ENCODE data around the gene GRM8.

Gene GRM8

GRCh38 chr7:126720232-126720631 is 532.5 kb downstream of the GRM8 start:
- CTCF ChIA-PET = no interaction called here
- POLR2A ChIA-PET = no interaction called here

GRCh38 chr7:126718419-126718818 is 534.3 kb downstream of the GRM8 start:
- ChIA-PET CTCF (no interaction called here), POLR2A (no interaction called here)
- no peak overlapping the region for H3K4me3 ChIP-seq (ENCODE audit: low read depth, low read length)
- no peak for DNase-seq (ENCODE audit: low read depth, low spot score)
- TF ChIP-seq, protein P1, sequence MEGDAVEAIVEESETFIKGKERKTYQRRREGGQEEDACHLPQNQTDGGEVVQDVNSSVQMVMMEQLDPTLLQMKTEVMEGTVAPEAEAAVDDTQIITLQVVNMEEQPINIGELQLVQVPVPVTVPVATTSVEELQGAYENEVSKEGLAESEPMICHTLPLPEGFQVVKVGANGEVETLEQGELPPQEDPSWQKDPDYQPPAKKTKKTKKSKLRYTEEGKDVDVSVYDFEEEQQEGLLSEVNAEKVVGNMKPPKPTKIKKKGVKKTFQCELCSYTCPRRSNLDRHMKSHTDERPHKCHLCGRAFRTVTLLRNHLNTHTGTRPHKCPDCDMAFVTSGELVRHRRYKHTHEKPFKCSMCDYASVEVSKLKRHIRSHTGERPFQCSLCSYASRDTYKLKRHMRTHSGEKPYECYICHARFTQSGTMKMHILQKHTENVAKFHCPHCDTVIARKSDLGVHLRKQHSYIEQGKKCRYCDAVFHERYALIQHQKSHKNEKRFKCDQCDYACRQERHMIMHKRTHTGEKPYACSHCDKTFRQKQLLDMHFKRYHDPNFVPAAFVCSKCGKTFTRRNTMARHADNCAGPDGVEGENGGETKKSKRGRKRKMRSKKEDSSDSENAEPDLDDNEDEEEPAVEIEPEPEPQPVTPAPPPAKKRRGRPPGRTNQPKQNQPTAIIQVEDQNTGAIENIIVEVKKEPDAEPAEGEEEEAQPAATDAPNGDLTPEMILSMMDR (IDR thresholded peaks at IDR 0.05; ENCODE audit: insufficient read depth, low read length, missing control alignments) = no peak

More at GRCh38 chr7:126720232-126720631, 532.5 kb downstream of the GRM8 start:
- H3K4me3 ChIP-seq (ENCODE audit: low read depth, low read length) = no peak overlapping the region
- TF ChIP-seq, protein P1 (IDR thresholded peaks at IDR 0.05; ENCODE audit: insufficient read depth, low read length, missing control alignments) = no peak
- no peak for DNase-seq (ENCODE audit: low read depth, low spot score)

GRCh38 chr7:126716321-126716720 is 536.4 kb downstream of the GRM8 start:
- TF ChIP-seq, protein P1 (IDR thresholded peaks at IDR 0.05; ENCODE audit: insufficient read depth, low read length, missing control alignments) = no peak
- POLR2A ChIA-PET = no interaction called here
- H3K4me3 ChIP-seq (ENCODE audit: low read depth, low read length) = no peak overlapping the region
- CTCF ChIA-PET = no interaction called here
- DNase-seq (ENCODE audit: low read depth, low spot score) = no peak

GRCh38 chr7:126715076-126715475 is 537.7 kb downstream of the GRM8 start:
- TF ChIP-seq, protein P1 (IDR thresholded peaks at IDR 0.05; ENCODE audit: insufficient read depth, low read length, missing control alignments) = no peak
- H3K4me3 ChIP-seq (ENCODE audit: low read depth, low read length) = no peak overlapping the region
- no peak for DNase-seq (ENCODE audit: low read depth, low spot score)
- POLR2A ChIA-PET = no interaction called here
- CTCF ChIA-PET = no interaction called here

DNA sequence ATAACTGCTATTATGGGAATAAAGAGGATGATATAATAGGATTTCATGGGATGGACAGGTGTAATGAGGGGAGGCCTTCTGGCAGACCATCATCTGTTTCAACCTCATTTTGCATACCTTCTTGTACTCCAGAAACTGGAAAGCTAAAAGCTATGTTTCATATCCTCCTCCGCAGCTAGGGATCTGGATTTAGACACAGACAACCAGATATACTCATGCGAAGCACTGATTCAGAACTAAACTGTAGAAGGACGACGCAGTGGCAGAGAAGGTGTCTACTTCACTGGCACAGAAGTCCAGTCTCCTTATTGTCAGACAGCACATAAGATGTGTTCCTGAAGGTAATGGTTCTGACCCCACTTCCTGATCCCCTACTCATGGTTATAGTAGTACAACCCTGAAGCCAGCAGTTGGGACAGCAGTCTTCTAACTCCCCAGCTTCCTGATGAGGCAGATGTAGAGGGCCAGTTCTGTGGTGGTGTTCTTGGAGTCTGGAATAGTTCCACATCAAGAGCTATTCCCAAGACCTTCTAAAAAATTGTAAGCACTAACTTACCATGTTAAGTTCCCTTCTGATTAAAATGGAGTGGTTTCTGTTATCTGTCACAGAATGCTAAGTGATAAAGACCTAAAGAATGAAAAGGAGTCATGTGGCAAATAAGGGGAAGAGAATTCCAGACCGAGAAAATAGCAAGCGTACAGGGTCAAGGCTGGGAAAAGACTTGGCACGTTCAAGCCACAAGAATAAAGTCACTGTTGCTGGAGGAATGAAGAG is 550.3 kb downstream of the GRM8 start:
- CTCF ChIA-PET = no interaction called here
- DNase-seq (ENCODE audit: low read depth, low spot score) = no peak
- TF ChIP-seq, protein P1 (IDR thresholded peaks at IDR 0.05; ENCODE audit: insufficient read depth, low read length, missing control alignments) = no peak
- POLR2A ChIA-PET = no interaction called here
- H3K4me3 ChIP-seq (ENCODE audit: low read depth, low read length) = no peak overlapping the region

DNA sequence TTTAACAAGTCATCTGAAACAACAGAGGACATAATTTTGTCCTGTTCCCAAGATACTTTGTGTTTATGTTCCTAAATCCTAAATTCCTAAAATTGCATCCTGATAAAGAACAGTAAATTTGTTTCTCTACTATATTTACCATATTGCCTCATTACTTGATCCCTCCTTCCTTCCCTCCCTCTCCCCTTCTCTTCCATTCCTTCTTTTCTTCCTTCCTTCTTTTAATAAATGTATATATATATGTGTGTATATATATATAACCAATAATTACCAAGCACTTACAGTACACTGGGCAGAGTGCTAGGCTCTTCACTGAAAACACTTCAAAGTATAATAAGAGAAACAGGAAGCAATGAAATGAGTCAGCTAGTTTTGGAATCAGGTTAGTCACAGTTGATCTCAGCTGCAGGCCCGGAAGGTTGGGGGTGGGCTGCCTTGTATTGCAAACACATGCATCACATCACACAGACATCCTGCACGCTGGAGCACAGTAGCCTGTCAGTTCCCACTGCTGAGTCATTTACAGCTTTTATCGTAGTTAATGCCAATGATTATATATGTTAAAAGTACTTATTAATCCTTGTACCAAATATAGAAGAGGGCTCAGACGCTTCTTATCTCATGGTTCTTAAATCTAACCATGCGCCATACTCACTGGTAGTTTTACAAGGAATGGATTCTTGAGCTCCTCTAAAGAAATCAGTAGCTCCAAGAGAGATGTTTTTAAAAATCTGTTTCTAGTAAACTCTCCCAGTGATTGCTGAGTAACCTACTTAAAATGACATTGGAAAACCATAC is 551.7 kb downstream of the GRM8 start:
- CTCF ChIA-PET = no interaction called here
- DNase-seq (ENCODE audit: low read depth, low spot score) = peak; percentile 85
- TF ChIP-seq, protein P1 (IDR thresholded peaks at IDR 0.05; ENCODE audit: insufficient read depth, low read length, missing control alignments) = no peak
- no peak overlapping the region; the same call in 1 of the 2 replicates for H3K4me3 ChIP-seq (ENCODE audit: low read depth, low read length)
- POLR2A ChIA-PET = no interaction called here

All from AG04449 (cell line).